Esophagus (tissue), 2 donors: Measurements from ENCODE around the gene IKZF5. TPM values are rescaled to one million over a fixed set of nuclear protein-coding genes. Genes with fewer than 3 reads are reported as not detected.

Source experiments
- H3K27ac ChIP-seq, 2 donors: one replicate each; pipeline ENCODE4 v1.5.1; 2013; ENCODE audit warnings: low read depth in 2 of 2, mild to moderate bottlenecking in 2 of 2, inconsistent platforms in 1 of 2, low read length in 1 of 2, moderate library complexity in 1 of 2
- H3K27me3 ChIP-seq, 2 donors: one replicate each; pipeline ENCODE4 v1.6.1; 2013; ENCODE audit warnings: low read length in 2 of 2, control low read depth in 1 of 2, mild to moderate bottlenecking in 1 of 2; ENCODE audit not compliant: insufficient read depth in 2 of 2, control insufficient read depth in 1 of 2
- H3K36me3 ChIP-seq, 2 donors: one replicate each; pipeline ENCODE4 v1.6.1; 2013; ENCODE audit warnings: low read length in 1 of 2; ENCODE audit not compliant: control insufficient read depth in 2 of 2, insufficient read depth in 2 of 2
- H3K4me1 ChIP-seq, 2 donors: one replicate each; pipeline ENCODE4 v1.6.1; 2013; ENCODE audit warnings: low read length in 1 of 2; ENCODE audit not compliant: control insufficient read depth in 2 of 2, insufficient read depth in 2 of 2
- H3K4me3 ChIP-seq, 2 donors: one replicate each; pipeline ENCODE4 v1.5.1; 2013; ENCODE audit warnings: low read length in 2 of 2, mild to moderate bottlenecking in 2 of 2, low read depth in 1 of 2, moderate library complexity in 1 of 2
- H3K9me3 ChIP-seq, 2 donors: one replicate each; pipeline ENCODE4 v1.6.1; 2013; ENCODE audit warnings: mild to moderate bottlenecking in 2 of 2, low read depth in 1 of 2, low read length in 1 of 2, moderate library complexity in 1 of 2; ENCODE audit not compliant: control insufficient read depth in 2 of 2, insufficient read depth in 1 of 2
- WGBS, 2 donors: extraction: QIAGEN DNeasy Blood & Tissue Kit; methylation state at CpG; one replicate each; pipeline ENCODE4 v1.1.7; 2013; 5-methylcytosine and 5-hydroxymethylcytosine counted together
- polyA plus RNA-seq, 2 donors: library from polyadenylated mRNA; stranded (reverse); fragments of 200-250 nt; gene quantifications; one replicate each; pipeline ENCODE4 v1.2.3, GENCODE V29; 2013
- donor health status: healthy with polysubstance abuse.
- donor health status: Bipolar disorder and iron deficiency.

The IKZF5 gene
- polyA plus RNA-seq, 2 donors: 4.5 to 7.2 TPM

GRCh38 chr10:122962405-122962804 lies 46.2 kb downstream of the IKZF5 start:
- Histone ChIP-seq H3K9me3 (no peaks in the 10 kb centered on the region), H3K36me3 (no peaks in the 10 kb centered on the region), H3K27ac (no peak overlapping the region), H3K4me1 (no peaks in the 10 kb centered on the region), H3K27me3 (no peaks in the 10 kb centered on the region), H3K4me3 (no peak overlapping the region)
- WGBS, 2 donors: 68 to 81% methylated on average over 3 of the region's 3 CpGs

- 76 to 79% methylated on average over 5 of the region's 5 CpGs for WGBS, 2 donors
- Histone ChIP-seq H3K27ac (no peak overlapping the region), H3K4me1 (peaks cover 5% of the 10 kb centered on the region in 2 donors), H3K36me3 (no peaks in the 10 kb centered on the region), H3K9me3 (peaks cover 0 to 5% of the 10 kb centered on the region in 2 donors), H3K4me3 (no peak overlapping the region), H3K27me3 (no peaks in the 10 kb centered on the region)
Observed at GRCh38 chr10:122957474-122957873, 51.1 kb downstream of the IKZF5 start.

- Histone ChIP-seq H3K9me3 (peaks cover 0 to 5% of the 10 kb centered on the region in 2 donors), H3K4me3 (no peak overlapping the region), H3K36me3 (no peaks in the 10 kb centered on the region), H3K27ac (no peak overlapping the region), H3K27me3 (no peaks in the 10 kb centered on the region), H3K4me1 (peaks cover 5% of the 10 kb centered on the region in 2 donors)
- WGBS, 2 donors: 91 to 98% methylated on average over 1 of the region's 1 CpG
Observed at GRCh38 chr10:122955892-122956291, 52.7 kb downstream of the IKZF5 start.

- 68 to 70% methylated on average over 13 of the region's 13 CpGs for WGBS, 2 donors
- Histone ChIP-seq H3K36me3 (no peaks in the 10 kb centered on the region), H3K4me3 (peak overlapping the region; percentile 74 to 99), H3K27me3 (no peaks in the 10 kb centered on the region), H3K9me3 (peaks cover 0 to 5% of the 10 kb centered on the region in 2 donors), H3K27ac (peak overlapping the region in 1 of 2 donors; percentile 17), H3K4me1 (peaks cover 5% of the 10 kb centered on the region in 2 donors)
Observed at GRCh38 chr10:122954731-122955050, 53.9 kb downstream of the IKZF5 start.

GRCh38 chr10:122953902-122954730 lies 54.5 kb downstream of the IKZF5 start, which contains the start of gene C10orf88:
Gene C10orf88 (minus strand): TSS chr10:122954227. CDS start chr10:122954178, 49 bp downstream.
- H3K27ac ChIP-seq: peak within 1 kb of the TSS; percentile 45 to 92
- peaks cover 5% of the 10 kb centered on the region in 2 donors for H3K4me1 ChIP-seq
- no peaks in the 10 kb centered on the region for H3K27me3 ChIP-seq
- H3K36me3 ChIP-seq: no peaks in the 10 kb centered on the region
- 7 to 8% methylated on average over 70 to 77 of the region's 77 CpGs for WGBS, 2 donors
- H3K9me3 ChIP-seq: peaks cover 0 to 5% of the 10 kb centered on the region in 2 donors
- H3K4me3 ChIP-seq: peak within 1 kb of the TSS; percentile 74 to 99

GRCh38 chr10:122949296-122949695 lies 59.3 kb downstream of the IKZF5 start:
- no peak overlapping the region for H3K27ac ChIP-seq
- no peak overlapping the region for H3K4me3 ChIP-seq
- peaks cover 0 to under 1% of the 10 kb centered on the region in 2 donors for H3K9me3 ChIP-seq
- H3K4me1 ChIP-seq: peaks cover under 1 to 2% of the 10 kb centered on the region in 2 donors
- no peaks in the 10 kb centered on the region for H3K27me3 ChIP-seq
- WGBS, 2 donors: 87 to 95% methylated on average over 3 of the region's 3 CpGs
- H3K36me3 ChIP-seq: peaks cover 2 to 4% of the 10 kb centered on the region in 2 donors

Other genes starting within 250 kb of the IKZF5 start
- 1 to 10 TPM in 1 of 2 donors, under 1 TPM in 1; 0.32 to 1.3 TPM for gene CUZD1, start 162.9 kb downstream of the IKZF5 start, polyA plus RNA-seq
- gene FAM24B, start 129.2 kb downstream of the IKZF5 start, polyA plus RNA-seq: 1 to 10 TPM; 1.9 to 2.6 TPM
- not detected for gene FAM24A, start 98.2 kb downstream of the IKZF5 start, polyA plus RNA-seq
- 1 to 10 TPM; 3.1 to 4.0 TPM for gene C10orf88, start 54.6 kb downstream of the IKZF5 start, polyA plus RNA-seq
- gene PSTK, start 28.4 kb downstream of the IKZF5 start, polyA plus RNA-seq: 1 to 10 TPM; 2.7 to 2.9 TPM
- gene ACADSB, start 211 bp upstream of the IKZF5 start, polyA plus RNA-seq: 1 to 10 TPM; 5.2 to 7.3 TPM
- not detected for gene HMX3, start 127.2 kb upstream of the IKZF5 start, polyA plus RNA-seq
- under 1 TPM in 1 of 2 donors, not detected in 1; 0.08 TPM for gene HMX2, start 139.3 kb upstream of the IKZF5 start, polyA plus RNA-seq
- 10 to 100 TPM; 18.9 to 72.7 TPM for gene BUB3, start 145.6 kb upstream of the IKZF5 start, polyA plus RNA-seq